Activated naive CD4-positive, alpha-beta T cell treated with anti-CD3 and anti-CD28 coated beads, Interleukin-2, amount 50 U/mL, for 72 hours (primary cell): ENCODE data around the gene ARRB1. TPM values are rescaled to one million over a fixed set of nuclear protein-coding genes. Genes with fewer than 3 reads are reported as not detected.

Experiments
- ATAC-seq, 2 donors: fragments of 150-1000 bp; cut with Tn5 transposase; 2 replicates each; pipeline ENCODE4 v1.10.0; 2021; ENCODE audit warnings: mild to moderate bottlenecking in 2 of 2, moderate library complexity in 2 of 2
- DNase-seq, 2 donors: peaks; one replicate each; pipeline ENCODE4 v3.0.0; 2021 to 2022; ENCODE audit warnings: low spot score in 2 of 2
- H3K27ac Mint-ChIP-seq, 2 donors: one replicate each; pipeline ENCODE4 v1.8.0; 2022; ENCODE audit warnings: mild to moderate bottlenecking in 2 of 2, mixed read lengths in 2 of 2
- H3K36me3 Mint-ChIP-seq, 2 donors: one replicate each; pipeline ENCODE4 v1.8.0; 2022; ENCODE audit warnings: mixed read lengths in 2 of 2
- H3K9me3 Mint-ChIP-seq, 2 donors: one replicate each; pipeline ENCODE4 v1.8.0; 2022; ENCODE audit warnings: mixed read lengths in 2 of 2
- total RNA-seq, 2 donors: library from RNA; stranded (reverse); gene quantifications; one replicate each; pipeline ENCODE4 v1.2.3, GENCODE V29; 2022

Gene ARRB1
- total RNA-seq, 2 donors from 2014 or later, result 11.5 to 28.9 TPM

DNA sequence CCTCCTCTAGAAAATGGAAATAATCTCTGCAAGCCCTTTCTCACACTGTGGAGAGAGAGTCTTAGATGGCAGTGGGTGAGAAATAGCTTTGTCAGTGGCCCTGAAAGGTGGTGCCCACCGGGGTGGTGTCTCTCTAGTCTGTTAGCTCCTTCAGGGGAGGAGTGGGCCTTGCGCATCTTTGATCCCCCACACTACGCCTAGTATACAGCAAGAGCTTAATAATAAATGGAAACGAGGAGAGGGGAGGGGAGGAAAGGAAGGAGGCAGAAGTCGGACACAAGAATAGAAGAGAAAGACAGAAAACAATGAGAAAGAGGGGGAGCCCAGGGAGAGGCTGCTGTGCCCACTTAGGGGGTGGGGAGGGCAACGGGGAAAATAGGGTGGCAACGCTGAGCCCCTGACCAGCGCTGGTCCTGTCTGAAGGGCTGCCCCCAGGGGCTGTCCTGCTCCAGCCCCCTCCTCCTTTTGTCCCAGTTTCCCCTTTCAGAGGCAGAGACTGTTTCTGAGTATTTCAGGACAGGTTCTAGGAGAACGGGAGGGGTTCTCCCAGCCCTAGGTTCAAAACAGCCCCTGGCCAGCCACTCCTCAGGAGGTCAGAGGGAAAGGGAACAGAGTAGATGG, 1.2 kb downstream of the ARRB1 start:
- H3K27ac Mint-ChIP-seq, result peak overlapping the region; percentile 76 to 88
- no peaks in the 10 kb centered on the region for H3K9me3 Mint-ChIP-seq
- no peak for DNase-seq
- H3K36me3 Mint-ChIP-seq, result peaks cover 0 to 6% of the 10 kb centered on the region in 2 donors
- ATAC-seq, result no peak

DNA sequence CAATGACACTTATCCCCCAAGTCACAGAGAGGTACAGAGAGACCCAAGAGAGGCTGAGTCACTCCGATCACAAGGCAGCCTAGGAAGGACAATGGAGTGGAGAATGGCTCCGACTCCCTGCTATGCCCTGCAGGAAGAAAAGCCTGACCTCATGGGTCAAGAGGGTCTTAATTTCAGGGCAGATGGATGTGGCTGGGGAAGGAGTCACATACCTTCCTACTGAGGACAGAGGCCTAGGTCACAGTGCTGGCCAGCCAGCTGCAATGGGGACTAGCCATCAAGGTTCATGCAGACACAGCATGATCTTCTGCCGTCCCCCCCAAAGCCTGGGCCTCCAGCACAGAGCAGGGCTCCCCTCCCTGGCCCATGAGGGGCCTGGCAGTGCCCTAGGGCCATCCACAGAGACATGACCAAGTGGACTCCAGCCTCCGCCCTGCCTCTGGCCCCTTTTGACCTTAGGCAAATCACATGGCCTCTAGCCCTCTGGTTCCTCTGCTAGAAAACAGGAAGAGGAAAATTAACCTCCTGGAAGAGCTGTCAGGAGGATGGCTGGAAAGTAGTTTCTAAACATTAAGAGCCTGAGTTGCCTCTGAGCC, 1.8 kb downstream of the ARRB1 start:
- Mint-ChIP-seq H3K9me3 (no peaks in the 10 kb centered on the region), H3K27ac (peak overlapping the region in 1 of 2 donors; percentile 88), H3K36me3 (peaks cover 0 to 6% of the 10 kb centered on the region in 2 donors)
- DNase-seq (no peak), ATAC-seq (no peak)

DNA sequence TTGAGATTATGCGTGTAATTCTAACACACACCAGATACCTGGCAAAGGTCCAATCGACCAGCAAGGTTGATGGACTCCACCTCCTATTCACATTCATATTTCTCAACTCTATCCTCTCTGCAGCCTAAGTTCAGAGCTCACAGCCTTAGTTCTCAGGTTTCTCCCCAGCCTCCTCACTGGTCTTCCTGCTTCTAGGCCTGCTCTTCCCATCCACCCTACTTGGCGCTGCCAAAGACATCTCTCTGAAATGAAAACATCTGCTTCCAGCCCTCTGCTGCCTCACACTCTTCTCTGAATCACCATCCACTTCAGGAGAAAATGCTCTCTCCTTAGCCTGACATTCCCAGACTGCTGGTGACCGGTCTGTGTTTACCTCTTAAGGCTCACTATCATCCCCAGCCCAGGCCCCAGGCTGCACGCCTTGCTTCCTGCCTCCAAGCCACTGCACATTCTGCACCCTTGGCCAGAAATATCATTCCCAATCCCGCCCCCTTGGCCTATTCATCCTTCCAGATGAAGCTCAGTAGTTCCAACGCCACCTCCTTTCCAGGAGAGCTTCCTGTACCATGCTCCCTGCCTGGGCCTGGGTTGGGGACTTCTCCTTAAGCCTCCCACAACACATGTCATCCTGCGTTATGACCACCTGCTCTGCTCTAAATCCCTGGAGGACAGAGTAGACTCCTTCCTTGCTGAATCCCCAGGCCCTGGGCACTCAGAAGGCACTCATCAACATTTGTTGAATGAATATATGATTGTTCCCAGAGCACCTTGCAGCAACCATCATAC, 3.5 kb downstream of the ARRB1 start:
- Mint-ChIP-seq H3K9me3 (no peaks in the 10 kb centered on the region), H3K36me3 (peaks cover 0 to 6% of the 10 kb centered on the region in 2 donors), H3K27ac (peak overlapping the region in 1 of 2 donors; percentile 6)
- DNase-seq (no peak), ATAC-seq (no peak)

DNA sequence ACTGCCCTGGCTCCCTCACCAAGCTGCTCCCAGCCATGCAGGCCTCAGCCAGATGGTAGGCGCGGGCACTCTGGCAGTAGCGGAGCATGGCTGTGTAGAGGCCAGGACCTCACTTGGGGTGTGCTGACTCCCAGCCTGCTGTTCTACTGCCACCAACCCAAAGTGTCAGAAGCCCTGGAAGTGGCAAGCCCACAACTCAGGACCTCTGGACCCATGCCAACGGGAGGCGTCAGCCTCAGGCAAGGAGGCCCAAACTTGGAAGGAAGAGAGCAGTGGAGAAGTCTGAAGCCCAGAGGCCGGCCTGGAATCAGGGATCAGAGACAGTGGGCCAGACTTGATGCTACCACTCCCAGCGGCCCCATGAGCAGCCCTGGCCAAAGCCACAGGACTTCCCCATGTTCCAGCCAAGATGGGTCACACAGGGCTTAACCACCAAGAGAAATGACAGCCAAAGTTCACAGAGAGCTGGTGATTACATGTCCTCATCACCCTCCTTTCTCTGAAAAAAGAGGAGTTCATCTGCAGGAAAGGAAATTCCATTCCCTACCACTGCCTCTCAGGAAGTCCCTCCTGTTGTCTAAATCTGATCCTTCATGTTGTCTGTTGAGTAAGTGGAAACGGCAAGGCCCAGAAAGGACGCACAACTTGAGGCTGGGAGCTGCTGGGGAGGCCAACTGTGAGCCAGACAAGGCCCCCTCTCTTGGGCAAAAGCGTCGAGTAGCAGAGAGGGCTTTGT, 4.4 kb downstream of the ARRB1 start:
- Mint-ChIP-seq H3K9me3 (no peaks in the 10 kb centered on the region), H3K36me3 (peaks cover 0 to 6% of the 10 kb centered on the region in 2 donors), H3K27ac (no peak overlapping the region)
- no peak for DNase-seq
- no peak for ATAC-seq

DNA sequence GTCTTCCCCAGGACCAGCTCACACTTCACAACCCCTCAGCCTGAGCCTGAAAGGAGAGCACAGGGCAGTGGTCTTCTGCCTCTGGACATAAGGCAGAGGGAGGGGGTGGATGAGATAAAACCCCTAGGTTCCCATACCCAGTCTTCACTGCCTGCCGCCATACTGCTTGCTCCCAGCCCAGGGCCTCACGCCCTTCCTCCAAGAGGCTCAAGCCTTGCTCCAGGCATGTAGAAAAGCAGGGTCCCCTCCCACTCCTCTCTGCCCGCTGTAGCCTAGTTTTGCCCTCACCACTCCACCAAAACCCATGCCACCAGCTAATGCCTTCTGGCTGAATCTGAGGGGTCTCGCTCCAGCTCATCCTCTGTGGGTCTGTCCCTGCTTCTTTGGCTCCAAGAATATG, 5.2 kb downstream of the ARRB1 start:
- no peaks in the 10 kb centered on the region for H3K9me3 Mint-ChIP-seq
- no peak for ATAC-seq

DNA sequence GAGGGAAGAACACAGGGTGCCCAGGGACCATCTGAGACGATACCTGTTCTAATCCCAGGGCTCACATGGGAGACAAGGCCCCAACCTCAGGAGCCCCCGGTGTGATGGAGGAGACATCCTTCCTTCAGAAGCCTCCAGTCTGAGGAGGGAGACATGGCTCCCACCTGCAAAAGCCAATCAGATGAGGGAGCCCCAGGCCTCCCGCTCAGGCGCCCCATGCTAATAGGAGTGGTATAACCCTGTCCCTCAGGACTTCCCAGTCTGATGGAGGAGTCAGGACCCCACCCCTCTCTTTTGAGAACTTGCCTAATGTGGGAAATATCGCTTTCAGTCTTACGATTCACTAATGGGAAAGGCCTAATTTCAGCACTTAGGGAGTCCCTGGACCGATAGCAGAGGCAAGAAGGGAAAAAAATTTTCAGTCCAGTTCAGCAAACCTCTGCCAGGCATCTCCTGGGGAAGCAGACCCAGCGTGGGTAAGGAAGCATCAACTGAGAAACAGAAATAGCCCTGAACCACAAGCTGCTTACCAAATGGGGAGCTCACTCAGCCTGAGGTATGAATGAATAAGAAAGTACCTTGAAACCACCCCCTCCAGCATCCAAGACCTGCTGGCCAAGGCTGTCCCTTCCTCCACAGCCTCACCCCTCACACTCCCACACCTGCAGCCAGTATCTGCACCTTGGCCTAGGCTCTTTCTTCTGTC, 5.9 kb downstream of the ARRB1 start:
- Mint-ChIP-seq H3K9me3 (no peaks in the 10 kb centered on the region), H3K27ac (peak overlapping the region; percentile 30 to 75), H3K36me3 (peaks cover 0 to 1% of the 10 kb centered on the region in 2 donors)
- ATAC-seq (peak; percentile 21 to 32), DNase-seq (no peak)

More for the DNA sequence above, 5.2 kb downstream of the ARRB1 start:
- H3K27ac Mint-ChIP-seq, result peak overlapping the region; percentile 30 to 75
- H3K36me3 Mint-ChIP-seq, result peaks cover 0 to 6% of the 10 kb centered on the region in 2 donors
- no peak for DNase-seq

DNA sequence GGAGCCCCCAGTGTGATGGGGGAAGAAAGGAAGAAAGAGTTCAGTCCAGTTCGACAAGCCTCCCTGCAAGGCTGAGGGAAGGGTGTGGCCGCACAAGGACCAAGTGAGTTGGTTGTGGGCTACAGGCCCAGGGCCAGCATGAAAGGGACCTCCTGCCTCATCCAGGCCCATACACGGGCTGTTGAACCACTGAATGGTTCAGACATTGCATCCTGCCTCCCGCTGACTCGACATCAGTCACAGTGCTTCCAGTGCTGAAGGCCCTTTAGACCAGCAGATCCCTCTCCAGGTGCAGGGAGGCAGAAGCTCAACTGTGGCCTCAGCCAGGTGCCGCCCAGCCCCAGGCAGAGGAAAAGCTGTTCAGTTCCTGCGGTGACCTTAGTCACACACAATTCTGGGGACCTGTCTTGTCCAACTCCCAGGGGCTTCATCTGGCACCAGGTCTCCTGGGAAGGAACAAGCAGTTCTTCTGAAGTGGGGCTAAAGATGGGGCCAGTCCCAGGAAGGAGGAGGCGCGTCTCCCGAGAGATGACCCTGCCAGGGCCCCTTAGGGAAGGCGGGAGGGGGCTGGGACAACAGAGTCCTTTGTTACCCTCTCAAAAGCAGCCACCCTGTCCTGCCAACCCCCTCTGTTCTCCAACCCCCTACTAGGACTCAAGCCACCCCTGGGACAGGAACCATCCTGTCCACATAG, 6.6 kb downstream of the ARRB1 start:
- Mint-ChIP-seq H3K9me3 (no peaks in the 10 kb centered on the region), H3K36me3 (no peaks in the 10 kb centered on the region), H3K27ac (peak overlapping the region; percentile 6 to 13)
- ATAC-seq (no peak), DNase-seq (no peak)

DNA sequence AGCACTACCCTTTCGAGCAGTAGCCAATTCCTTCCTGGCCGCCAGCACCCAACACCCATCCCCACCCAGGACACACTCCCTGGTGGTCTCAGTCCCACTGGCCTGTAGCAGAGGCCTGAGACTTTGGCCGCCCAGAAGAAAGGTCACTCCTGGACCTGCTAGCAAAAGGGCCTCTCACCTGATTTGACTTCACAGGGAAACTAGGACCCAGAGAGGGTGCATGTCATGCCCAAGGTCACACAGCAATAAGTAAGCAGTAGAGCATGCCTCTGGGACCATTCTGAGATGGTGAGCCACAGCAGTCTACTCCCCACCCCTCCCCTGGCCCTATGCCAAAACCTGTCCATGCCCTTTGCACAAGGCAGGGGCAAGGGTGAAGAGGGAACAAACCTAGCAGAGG, 7.3 kb downstream of the ARRB1 start:
- ATAC-seq (no peak), DNase-seq (no peak)
- no peaks in the 10 kb centered on the region for H3K9me3 Mint-ChIP-seq
- no peaks in the 10 kb centered on the region for H3K36me3 Mint-ChIP-seq
- no peak overlapping the region for H3K27ac Mint-ChIP-seq

DNA sequence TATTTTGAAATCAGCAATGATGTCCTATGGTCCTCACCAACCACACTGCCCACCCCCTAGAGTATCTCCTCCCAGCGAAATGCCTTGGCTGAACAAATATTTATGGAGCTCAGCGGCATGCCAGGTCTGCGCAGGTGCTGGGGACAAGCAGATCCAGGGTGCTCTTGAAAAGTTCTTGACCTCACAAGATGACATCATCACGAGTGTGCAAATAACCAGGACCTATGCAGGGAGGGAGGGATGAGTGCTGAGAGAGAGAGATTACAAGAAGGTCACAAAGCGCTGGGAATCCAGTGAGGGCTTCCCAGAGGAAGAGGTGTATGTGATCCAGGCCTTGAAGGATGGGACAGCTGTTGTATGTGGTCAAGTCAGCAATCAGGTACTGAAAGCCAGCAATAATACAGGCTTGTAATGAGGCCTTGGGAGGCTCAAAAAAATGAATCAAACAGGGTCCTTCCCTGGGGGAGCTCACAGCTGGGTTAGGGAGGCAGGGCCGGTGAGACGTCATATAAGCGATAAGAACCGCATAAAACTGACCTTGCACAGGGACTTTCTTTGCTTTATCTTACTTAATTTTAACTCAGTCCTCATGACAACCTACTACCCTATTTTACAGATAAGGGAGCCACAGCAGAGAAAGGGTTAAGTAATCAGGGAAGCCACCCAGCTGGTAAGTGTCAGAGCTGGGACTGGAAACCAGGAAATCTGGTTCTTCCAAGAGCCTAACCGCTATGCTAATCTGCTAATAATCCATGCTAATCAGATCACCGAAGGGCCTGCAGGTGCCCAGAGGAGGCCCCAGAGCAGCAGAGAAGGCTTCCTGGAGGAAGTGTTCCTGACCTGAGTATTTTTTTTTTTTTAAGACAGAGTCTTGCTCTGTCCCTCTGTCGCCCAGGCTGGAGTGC, 8.2 kb downstream of the ARRB1 start:
- no peaks in the 10 kb centered on the region for H3K9me3 Mint-ChIP-seq
- no peaks in the 10 kb centered on the region for H3K36me3 Mint-ChIP-seq
- no peak for DNase-seq
- ATAC-seq, result no peak
- peak overlapping the region; percentile 10 to 37 for H3K27ac Mint-ChIP-seq

DNA sequence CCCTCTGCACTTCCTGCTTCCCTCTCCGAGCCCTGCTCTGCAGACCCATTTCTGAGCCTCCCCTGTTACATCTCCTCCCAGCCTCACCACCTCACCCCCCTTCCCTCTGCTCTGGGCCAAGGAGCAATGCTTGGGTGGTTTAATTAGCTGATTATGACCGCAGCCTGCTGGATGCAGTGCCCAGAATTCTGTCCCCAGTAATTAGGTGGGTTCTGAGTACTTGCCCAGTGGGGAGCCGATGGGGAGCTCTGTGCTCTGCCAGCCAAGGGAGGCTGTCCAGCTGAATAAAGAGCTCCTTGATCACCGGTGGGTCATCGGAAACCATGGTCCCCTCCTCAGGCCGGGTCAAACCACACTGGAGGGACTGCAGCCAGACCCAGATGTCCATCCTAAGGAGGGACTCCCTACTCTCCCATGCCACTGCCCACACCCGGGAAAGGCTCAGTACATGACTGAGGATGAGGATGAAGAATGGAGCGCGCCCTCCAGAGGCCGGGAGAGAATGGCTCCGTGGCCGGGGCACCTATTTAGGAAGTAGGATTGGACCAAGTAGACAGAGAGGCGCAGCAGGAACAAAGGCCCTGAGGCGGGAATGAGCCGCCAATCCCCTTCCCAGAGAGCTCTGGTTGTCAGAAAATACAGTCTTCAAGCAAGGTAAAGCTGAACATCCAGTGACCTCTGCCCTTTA, 9.1 kb downstream of the ARRB1 start:
- no peak for DNase-seq
- ATAC-seq, result no peak
- no peaks in the 10 kb centered on the region for H3K9me3 Mint-ChIP-seq
- no peaks in the 10 kb centered on the region for H3K36me3 Mint-ChIP-seq
- H3K27ac Mint-ChIP-seq, result peak overlapping the region; percentile 78 to 85

DNA sequence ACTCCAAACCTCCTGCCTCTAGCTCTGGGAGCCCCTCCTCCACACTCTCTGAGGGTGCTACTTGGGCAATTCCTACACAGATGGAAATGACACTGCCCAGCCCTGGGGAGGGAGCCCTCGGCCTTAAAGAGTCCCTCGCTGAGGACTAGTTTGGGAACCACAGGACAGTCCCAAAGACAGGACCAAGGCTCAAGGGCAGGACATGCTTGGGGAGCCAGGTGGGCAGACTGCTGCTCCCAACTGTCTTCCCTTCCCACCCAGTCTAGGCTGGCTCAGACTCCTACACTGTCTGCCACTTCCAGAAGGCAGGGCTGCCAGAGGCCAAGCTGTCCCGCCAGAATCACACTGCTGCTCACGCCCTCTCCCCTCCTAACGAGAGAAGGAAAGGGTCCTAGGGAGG, 9.8 kb downstream of the ARRB1 start:
- DNase-seq (no peak), ATAC-seq (no peak)
- Mint-ChIP-seq H3K27ac (peak overlapping the region in 1 of 2 donors; percentile 78), H3K9me3 (no peaks in the 10 kb centered on the region), H3K36me3 (peaks cover 0 to 6% of the 10 kb centered on the region in 2 donors)

DNA sequence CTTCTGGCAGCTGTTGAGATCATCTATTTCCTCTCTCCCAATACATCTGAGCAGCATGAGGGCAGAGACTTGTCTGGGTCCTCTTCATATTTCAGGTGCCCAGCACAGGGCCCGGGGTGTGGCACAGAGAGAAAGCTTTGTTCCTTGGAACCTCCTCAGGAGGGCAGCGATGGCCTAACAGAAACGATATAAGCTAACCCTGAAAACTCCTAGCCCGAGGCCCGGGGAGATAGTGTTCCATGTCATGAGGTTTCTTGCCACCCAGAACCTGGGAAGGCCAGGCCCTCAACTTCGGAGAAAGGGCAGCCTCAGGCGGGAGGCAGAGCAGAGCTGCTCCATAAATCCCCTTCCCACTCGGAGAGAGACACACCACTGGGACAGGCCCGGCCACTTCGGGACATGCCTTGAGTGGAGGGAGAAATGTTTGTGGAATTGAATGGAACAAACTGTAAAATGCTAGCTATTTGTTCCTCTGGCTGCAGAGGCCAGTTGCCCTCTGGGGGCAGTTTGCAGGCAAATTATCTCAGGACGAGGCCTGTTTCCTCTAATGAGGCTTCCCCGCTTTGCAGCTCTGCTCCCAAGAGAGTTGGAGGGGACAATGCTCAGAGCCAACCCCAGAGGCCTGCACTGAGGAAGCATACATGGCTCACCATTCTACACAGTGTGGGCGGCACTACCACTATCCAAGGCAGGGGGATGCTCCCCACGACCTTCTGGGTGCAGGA, 11.6 kb downstream of the ARRB1 start:
- no peak for DNase-seq
- Mint-ChIP-seq H3K27ac (peak overlapping the region; percentile 78 to 94), H3K36me3 (peaks cover 0 to 8% of the 10 kb centered on the region in 2 donors)

DNA sequence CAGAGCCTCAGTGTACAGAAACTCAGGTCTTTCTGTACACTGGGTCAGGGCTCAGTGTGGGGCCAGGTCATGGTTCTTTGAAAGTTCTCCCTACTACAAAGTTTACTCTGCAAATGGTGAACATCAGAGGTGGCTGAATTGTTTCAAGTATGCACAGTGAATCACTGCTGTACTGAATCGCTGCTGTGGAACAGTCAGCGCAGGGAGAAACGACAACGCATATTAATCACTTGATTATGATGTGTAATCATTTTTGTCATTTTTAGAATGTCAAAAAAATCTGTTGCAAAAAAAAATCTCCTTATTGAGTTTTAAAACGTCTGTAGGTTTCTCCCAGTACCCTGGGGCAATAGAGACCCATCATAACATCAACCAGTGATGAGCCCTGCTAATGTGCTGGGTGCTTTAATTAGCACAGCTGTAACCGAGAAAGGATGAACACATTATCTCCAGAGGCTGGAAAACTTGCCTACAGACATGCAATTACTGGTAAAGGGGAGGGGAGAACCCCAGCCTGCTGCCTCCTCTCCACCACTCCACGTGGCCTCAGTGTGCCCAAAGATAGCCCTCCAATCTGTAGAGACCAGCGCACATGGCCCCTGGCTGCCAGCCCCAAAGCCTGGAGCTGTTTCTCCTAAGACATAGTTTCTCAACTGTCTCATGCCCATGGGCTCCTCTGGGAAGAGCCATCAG, 12.8 kb downstream of the ARRB1 start:
- ATAC-seq (peak; percentile 83 to 84), DNase-seq (no peak)
- H3K27ac Mint-ChIP-seq, result peak overlapping the region; percentile 12 to 78

More for the DNA sequence above, 11.6 kb downstream of the ARRB1 start:
- no peak for ATAC-seq
- H3K9me3 Mint-ChIP-seq, result no peaks in the 10 kb centered on the region

More for the DNA sequence above, 12.8 kb downstream of the ARRB1 start:
- H3K36me3 Mint-ChIP-seq, result peaks cover 0 to 8% of the 10 kb centered on the region in 2 donors
- H3K9me3 Mint-ChIP-seq, result no peaks in the 10 kb centered on the region
